ENCODE results near the gene PPP6R3.

- TF ChIP-seq CTCF (conservative IDR thresholded peaks at IDR 0.05 in 1 of 2, IDR thresholded peaks at IDR 0.05 in 1 of 2; ENCODE audit: extremely low read depth in 1 of 2, insufficient read depth in 1 of 2, low read depth in 1 of 2, low read length in 2 of 2) = no peak
- no peak for TF ChIP-seq EZH2 (IDR thresholded peaks at IDR 0.05; ENCODE audit: borderline replicate concordance, low read length)
Observed at GRCh38 chr11:68449951-68450350, 10.6 kb upstream of the PPP6R3 start.
